ENCODE measurements around the gene EBF3. TPM values are rescaled to one million over a fixed set of nuclear protein-coding genes. Genes with fewer than 3 reads are reported as not detected.

EBF3 gene
- total and polyA plus RNA-seq, 7 donors: 1.2 to 8.9 (median 4.5) TPM; not detected in 1

GRCh38 chr10:130000918-130001317, 36.8 kb upstream of the EBF3 start:
- H3K4me1 ChIP-seq: no peaks in the 10 kb centered on the region
- intact Hi-C loops (cut with DNase I): no loop called here
- TF ChIP-seq POLR2AphosphoS5 (IDR thresholded peaks at IDR 0.05) (no peak), POLR2A (IDR thresholded peaks at IDR 0.05) (no peak), EP300 (IDR thresholded peaks at IDR 0.05) (no peak), CTCF (IDR thresholded peaks at IDR 0.05) (no peak)
- H3K36me3 ChIP-seq: no peaks in the 10 kb centered on the region
- no peak for DNase-seq
- no peak overlapping the region for H3K27ac ChIP-seq
- no peaks in the 10 kb centered on the region for H3K9me3 ChIP-seq
- no peak overlapping the region for H3K4me3 ChIP-seq
- peaks cover 0 to 3% (median 0%) of the 10 kb centered on the region in 3 donors for H3K27me3 ChIP-seq
- WGBS, 2 donors: 86 to 89% methylated on average over 4 of the region's 4 CpGs

DNA sequence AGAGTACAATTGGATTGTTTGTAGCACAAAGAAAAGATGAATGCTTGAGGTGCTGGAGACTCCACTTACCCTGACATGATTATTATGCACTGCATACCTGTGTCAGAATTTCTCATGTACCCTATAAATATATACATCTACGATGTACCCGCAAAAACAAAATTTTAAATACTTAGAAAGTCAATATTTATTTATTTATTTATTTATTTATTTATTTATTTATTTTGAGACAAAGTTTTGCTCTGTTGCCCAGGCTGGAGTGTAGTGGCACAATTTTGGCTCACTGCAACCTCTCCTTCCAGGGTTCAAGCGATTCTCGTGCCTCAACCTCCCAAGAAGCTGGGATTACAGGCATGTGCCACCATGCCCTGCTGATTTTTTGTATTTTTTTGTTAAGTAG, 35.1 kb upstream of the EBF3 start:
- intact Hi-C loops (cut with DNase I): no loop called here
- Histone ChIP-seq H3K4me1 (no peaks in the 10 kb centered on the region), H3K4me3 (no peak overlapping the region), H3K27ac (no peak overlapping the region), H3K36me3 (no peaks in the 10 kb centered on the region), H3K9me3 (no peaks in the 10 kb centered on the region), H3K27me3 (peaks cover 0 to 3% (median 0%) of the 10 kb centered on the region in 3 donors)
- WGBS, 2 donors: 94 to 97% methylated on average over 4 of the region's 4 CpGs
- no peak for DNase-seq
- TF ChIP-seq POLR2A (IDR thresholded peaks at IDR 0.05): no peak
- TF ChIP-seq POLR2AphosphoS5 (IDR thresholded peaks at IDR 0.05): no peak
- no peak for TF ChIP-seq EP300 (IDR thresholded peaks at IDR 0.05)

- no peaks in the 10 kb centered on the region for H3K27me3 ChIP-seq
- H3K27ac ChIP-seq: no peak overlapping the region
- 80 to 85% methylated on average over 1 of the region's 1 CpG for WGBS, 2 donors
- DNase-seq: no peak
- no peak overlapping the region for H3K4me3 ChIP-seq
- H3K36me3 ChIP-seq: no peaks in the 10 kb centered on the region
- TF ChIP-seq EP300 (IDR thresholded peaks at IDR 0.05) (no peak), CTCF (IDR thresholded peaks at IDR 0.05) (no peak), POLR2A (IDR thresholded peaks at IDR 0.05) (no peak), POLR2AphosphoS5 (IDR thresholded peaks at IDR 0.05) (no peak)
- intact Hi-C loops (cut with DNase I): no loop called here
- H3K9me3 ChIP-seq: no peaks in the 10 kb centered on the region
- H3K4me1 ChIP-seq: no peaks in the 10 kb centered on the region
These were observed 29.5 kb upstream of the EBF3 start for GRCh38 chr10:129993621-129994020.

DNA sequence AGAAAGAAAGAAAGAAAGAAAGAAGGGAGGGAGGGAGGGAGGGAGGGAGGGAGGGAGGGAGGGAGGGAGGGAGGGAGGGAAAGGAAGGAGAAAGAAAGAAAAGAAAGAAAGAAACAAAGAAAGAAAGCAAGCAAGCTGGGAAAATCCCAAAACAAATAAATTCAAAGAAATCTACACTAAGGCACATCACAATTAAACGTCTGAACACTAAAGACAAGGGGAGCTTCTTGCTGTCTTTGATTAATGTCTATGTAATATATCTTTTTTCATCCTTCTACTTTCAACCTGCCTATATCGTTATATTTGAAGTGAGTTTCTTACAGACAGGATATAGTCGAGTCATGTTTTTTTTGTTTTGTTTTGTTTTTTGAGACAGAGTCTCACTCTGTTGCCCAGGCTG, 28.3 kb upstream of the EBF3 start:
- TF ChIP-seq EP300 (IDR thresholded peaks at IDR 0.05): no peak
- no peak for TF ChIP-seq POLR2AphosphoS5 (IDR thresholded peaks at IDR 0.05)
- TF ChIP-seq POLR2A (IDR thresholded peaks at IDR 0.05): no peak
- TF ChIP-seq CTCF (IDR thresholded peaks at IDR 0.05): no peak
- H3K27ac ChIP-seq: no peak overlapping the region
- no peaks in the 10 kb centered on the region for H3K27me3 ChIP-seq
- intact Hi-C loops (cut with DNase I): no loop called here
- H3K36me3 ChIP-seq: no peaks in the 10 kb centered on the region
- peaks cover 0 to 2% (median 0%) of the 10 kb centered on the region in 4 donors for H3K9me3 ChIP-seq
- no peak overlapping the region for H3K4me3 ChIP-seq
- DNase-seq: no peak
- no peaks in the 10 kb centered on the region for H3K4me1 ChIP-seq
- WGBS, 2 donors: 72 to 86% methylated on average over 3 of the region's 3 CpGs

GRCh38 chr10:129982825-129983224, 18.8 kb upstream of the EBF3 start:
- DNase-seq: no peak
- TF ChIP-seq POLR2A (IDR thresholded peaks at IDR 0.05): no peak
- no peak for TF ChIP-seq CTCF (IDR thresholded peaks at IDR 0.05)
- no peak for TF ChIP-seq POLR2AphosphoS5 (IDR thresholded peaks at IDR 0.05)
- TF ChIP-seq EP300 (IDR thresholded peaks at IDR 0.05): no peak
- H3K27ac ChIP-seq: no peak overlapping the region
- peaks cover 0 to 15% (median 0%) of the 10 kb centered on the region in 3 donors for H3K27me3 ChIP-seq
- H3K36me3 ChIP-seq: no peaks in the 10 kb centered on the region
- no peaks in the 10 kb centered on the region for H3K4me1 ChIP-seq
- no peak overlapping the region for H3K4me3 ChIP-seq
- peaks cover 0 to 20% (median 2%) of the 10 kb centered on the region in 4 donors for H3K9me3 ChIP-seq
- intact Hi-C loops (cut with DNase I): no loop called here

Data from sigmoid colon (tissue), 7 donors.